A549 (cell line): ENCODE results near the gene QPCT. TPM values are rescaled to one million over a fixed set of nuclear protein-coding genes. Genes with fewer than 3 reads are reported as not detected.

Experiments used
- ATAC-seq, 2 experiments: fragments of 200-7000 bp in 1 of 2; fragments of >200 bp in 1 of 2; cut with Nextera tagmentation in 1 of 2; cut with Tn5 transposase in 1 of 2; 3 replicates each; pipeline versions ENCODE4 v1.8.0 to v1.9.1; 2018 to 2020; ENCODE audit warnings: mild to moderate bottlenecking in 1 of 2, moderate library complexity in 1 of 2
- CTCF ChIA-PET: fragments of 300-600 bp; sonication (Branson Sonifier 250); formaldehyde crosslinking; extraction: SDS; loops from one replicate; lab custom pipeline; 2021; ENCODE audit warnings: antibody characterized with exemption, inconsistent platforms; lab: Yijun Ruan, JAX
- POLR2A ChIA-PET: fragments of 350-600 bp; formaldehyde crosslinking; extraction: SDS; loops from one replicate; lab custom pipeline; 2021; ENCODE audit warnings: antibody characterized with exemption, inconsistent platforms; lab: Yijun Ruan, JAX
- DNase-seq, 2 experiments: peaks; one replicate each; pipeline versions ENCODE4 v3.0.0 to v3.0.0-alpha.2; 2011 to 2016; ENCODE audit warnings: low read depth in 1 of 2, low spot score in 1 of 2
- FAIRE-seq: peaks from 2 replicates; lab custom pipeline; 2011; peaks lifted over from hg19 to GRCh38; lab: Jason Lieb, UNC
- H3K27ac ChIP-seq, 2 experiments: fragments of >200 bp; sonication (Bioruptor Twin); formaldehyde crosslinking; 3 replicates each; pipeline ENCODE4 v1.5.1; 2016 to 2017
- H3K4me1 ChIP-seq: fragments of >200 bp; sonication (Bioruptor Twin); formaldehyde crosslinking; 3 replicates; pipeline ENCODE4 v1.6.1; 2016
- H3K4me2 ChIP-seq: fragments of >200 bp; sonication (Bioruptor Twin); formaldehyde crosslinking; 3 replicates; pipeline ENCODE4 v1.6.1; 2016
- H3K4me3 ChIP-seq: fragments of >200 bp; sonication (Bioruptor Twin); formaldehyde crosslinking; 3 replicates; pipeline ENCODE4 v1.5.1; 2016
- H3K9me3 ChIP-seq: fragments of >200 bp; sonication (Bioruptor Twin); formaldehyde crosslinking; 3 replicates; pipeline ENCODE4 v1.6.1; 2016
- CBX8 ChIP-seq: fragments of 200-600 bp; sonication (generic); IDR thresholded peaks from 2 replicates; pipeline ENCODE4 v1.6.1; 2016
- CHD4 ChIP-seq: fragments of 200-600 bp; sonication (generic); IDR thresholded peaks from 2 replicates; pipeline ENCODE4 v1.6.1; 2016; ENCODE audit warnings: antibody characterized with exemption, mild to moderate bottlenecking, borderline replicate concordance
- EHMT2 ChIP-seq: fragments of 200-600 bp; sonication (generic); IDR thresholded peaks from 2 replicates; pipeline ENCODE4 v1.6.1; 2016; ENCODE audit warnings: antibody characterized with exemption, low read depth, mild to moderate bottlenecking, moderate library complexity
- EP300 ChIP-seq, 2 experiments: fragments of >200 bp; sonication (Bioruptor Twin); formaldehyde crosslinking; IDR thresholded peaks; 2 replicates in 1 of 2; 3 replicates in 1 of 2; pipeline ENCODE4 v1.6.1; 2016 to 2017
- FOSB ChIP-seq: fragments of 250-450 bp; sonication (Bioruptor Pico); IDR thresholded peaks from 2 replicates; pipeline ENCODE4 v1.5.0; 2020; ENCODE audit warnings: mild to moderate bottlenecking, moderate library complexity
- FOSL2 ChIP-seq, 2 experiments: fragments of 450-650 bp in 1 of 2; fragments of >200 bp in 1 of 2; sonication (Bioruptor Twin) in 1 of 2; formaldehyde crosslinking; IDR thresholded peaks; 2 replicates each; pipeline versions ENCODE4 v1.5.0 to v1.6.1; 2016 to 2020; ENCODE audit warnings: mild to moderate bottlenecking in 1 of 2, moderate library complexity in 1 of 2
- GATA3 ChIP-seq: IDR thresholded peaks from 2 replicates; pipeline ENCODE4 v1.6.1; 2012; ENCODE audit warnings: borderline replicate concordance
- HMGXB4 ChIP-seq: fragments of 250-450 bp; sonication (Bioruptor Pico); IDR thresholded peaks from 2 replicates; pipeline ENCODE4 v1.5.0; 2021; ENCODE audit warnings: mild to moderate bottlenecking, moderate library complexity, borderline replicate concordance
- HOXA7 ChIP-seq: fragments of 250-450 bp; sonication (Bioruptor Pico); IDR thresholded peaks from 2 replicates; pipeline ENCODE4 v1.5.0; 2020; ENCODE audit warnings: mild to moderate bottlenecking, moderate library complexity
- JUN ChIP-seq, 2 experiments: fragments of >200 bp; sonication (Bioruptor Twin); formaldehyde crosslinking; IDR thresholded peaks; 2 replicates in 1 of 2; 3 replicates in 1 of 2; pipeline ENCODE4 v1.6.1; 2016 to 2017
- JUNB ChIP-seq: fragments of >200 bp; sonication (Bioruptor Twin); formaldehyde crosslinking; IDR thresholded peaks from 2 replicates; pipeline ENCODE4 v1.6.1; 2016
- KDM1A ChIP-seq: fragments of 200-600 bp; sonication (generic); IDR thresholded peaks from 2 replicates; pipeline ENCODE4 v1.6.1; 2016; ENCODE audit warnings: low read depth, mild to moderate bottlenecking
- KDM5A ChIP-seq: fragments of 200-600 bp; sonication (generic); IDR thresholded peaks from 2 replicates; pipeline ENCODE4 v1.6.1; 2016; ENCODE audit warnings: antibody characterized with exemption, mild to moderate bottlenecking
- MAFK ChIP-seq: fragments of 450-650 bp; IDR thresholded peaks from 2 replicates; pipeline ENCODE4 v1.6.1; 2014; ENCODE audit not compliant: partially characterized antibody
- MYC ChIP-seq: IDR thresholded peaks from 2 replicates; pipeline ENCODE4 v1.6.1; 2012; ENCODE audit warnings: mild to moderate bottlenecking, inconsistent platforms, low read length, improper control_type of control experiment, borderline replicate concordance
- PBX3 ChIP-seq: IDR thresholded peaks from 2 replicates; pipeline ENCODE4 v1.6.1; 2012
- PHF8 ChIP-seq: fragments of 200-600 bp; sonication (generic); IDR thresholded peaks from 2 replicates; pipeline ENCODE4 v1.6.1; 2016; ENCODE audit warnings: low read depth, mild to moderate bottlenecking, antibody characterized with exemption, moderate library complexity, borderline replicate concordance
- RAD21 ChIP-seq, 2 experiments: fragments of >200 bp in 1 of 2; sonication (Bioruptor Twin) in 1 of 2; formaldehyde crosslinking in 1 of 2; IDR thresholded peaks in 1 of 2; conservative IDR thresholded peaks in 1 of 2; 2 replicates in 1 of 2; 3 replicates in 1 of 2; pipeline ENCODE4 v1.6.1; 2012 to 2018; ENCODE audit warnings: inconsistent platforms in 1 of 2
- RARB ChIP-seq: fragments of 250-450 bp; sonication (Bioruptor Pico); IDR thresholded peaks from 2 replicates; pipeline ENCODE4 v1.8.0; 2021; ENCODE audit warnings: mild to moderate bottlenecking, moderate library complexity
- RNF2 ChIP-seq: fragments of 200-600 bp; sonication (generic); IDR thresholded peaks from 2 replicates; pipeline ENCODE4 v1.6.1; 2016; ENCODE audit warnings: low read depth, mild to moderate bottlenecking, antibody characterized with exemption, moderate library complexity, borderline replicate concordance
- SREBF2 ChIP-seq: fragments of 450-650 bp; IDR thresholded peaks from 2 replicates; pipeline ENCODE4 v1.6.1; 2014; ENCODE audit warnings: mild to moderate bottlenecking, moderate library complexity
- TFCP2L1 ChIP-seq: fragments of 250-450 bp; sonication (Bioruptor Pico); IDR thresholded peaks from 2 replicates; pipeline ENCODE4 v1.5.0; 2021; ENCODE audit warnings: mild to moderate bottlenecking
- ZNF302 ChIP-seq: fragments of 250-450 bp; sonication (Bioruptor Pico); IDR thresholded peaks from 2 replicates; pipeline ENCODE4 v1.9.0; 2021; ENCODE audit warnings: inconsistent platforms, mild to moderate bottlenecking, moderate library complexity
- WGBS: methylation state at CpG from one replicate; pipeline ENCODE4 v1.1.6; 2017; ENCODE audit errors: missing lambda C conversion rate; 5-methylcytosine and 5-hydroxymethylcytosine counted together
- polyA plus RNA-seq, 4 experiments: library from polyadenylated mRNA; depleted of rRNA in 3 of 4; stranded (reverse); fragments of >200 nt; fragmentation: RNase III in 1 of 4; extraction: RNeasy Plus Mini Kit Qiagen cat#74134 plus additional on column Dnase treatment in 1 of 4; gene quantifications; 2 replicates in 3 of 4; 3 replicates in 1 of 4; pipeline ENCODE4 v1.2.3, GENCODE V29; 2011 to 2017
- TF ChIP-seq, protein P1 (sequence below): fragments of 200-600 bp; sonication (generic); IDR thresholded peaks from 2 replicates; pipeline ENCODE4 v1.6.1; 2016; ENCODE audit warnings: antibody characterized with exemption, mild to moderate bottlenecking, moderate library complexity

The QPCT gene
- polyA plus RNA-seq, 2 of the 4 experiments (the other 2 are of a cell fraction): 20.0 to 42.7 TPM

DNA sequence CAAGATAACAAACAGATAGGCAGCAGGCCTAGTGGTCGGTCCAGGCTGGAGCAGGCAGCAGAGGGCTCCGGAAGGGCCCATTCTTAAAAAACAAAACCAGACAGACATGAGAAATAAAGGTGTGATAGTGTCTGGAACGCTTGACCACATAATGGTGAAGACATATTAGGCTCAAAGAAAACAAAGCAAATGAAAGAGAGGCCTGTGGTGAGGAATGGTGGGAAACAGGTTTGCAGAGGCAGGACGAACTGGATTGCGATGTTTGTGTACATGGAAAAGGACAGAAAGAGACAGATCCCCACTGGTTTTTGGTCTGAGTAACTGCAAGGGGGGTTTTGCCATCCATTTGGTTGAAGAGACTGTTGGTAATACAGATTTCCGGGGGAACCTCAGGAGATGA lies 19.9 kb downstream of the QPCT start:
- WGBS: 82% methylated on average over 6 of the region's 6 CpGs
- FAIRE-seq (peak; percentile 36), ATAC-seq (no peak), DNase-seq (no peak)
- POLR2A ChIA-PET: no interaction called here
- no peak for TF ChIP-seq EHMT2
- no peak for TF ChIP-seq RAD21 (conservative IDR thresholded peaks at IDR 0.05 in 1 of 2, IDR thresholded peaks at IDR 0.05 in 1 of 2)
- TF ChIP-seq CHD4: no peak
- TF ChIP-seq KDM1A: no peak
- TF ChIP-seq FOSL2 (IDR thresholded peaks at IDR 0.05): no peak
- TF ChIP-seq FOSL2 (CRISPR knock-in tag; IDR thresholded peaks at IDR 0.05): no peak
- TF ChIP-seq PBX3: no peak
- no peak for TF ChIP-seq SREBF2
- no peak for TF ChIP-seq JUN (IDR thresholded peaks at IDR 0.05)
- TF ChIP-seq CBX8: no peak
- TF ChIP-seq MYC: no peak
- TF ChIP-seq JUNB: no peak
- TF ChIP-seq MAFK: no peak
- CTCF ChIA-PET: interaction anchor here (0.7 to 1.6 kb wide), 3 partner anchors 11 to 513 kb away, joined by 3 to 6 read pairs (median 3); no protein-coding TSS in a partner anchor
- Histone ChIP-seq H3K27ac (no peak overlapping the region), H3K4me1 (no peaks in the 10 kb centered on the region), H3K4me3 (no peak overlapping the region), H3K4me2 (no peak overlapping the region), H3K9me3 (no peaks in the 10 kb centered on the region)

DNA sequence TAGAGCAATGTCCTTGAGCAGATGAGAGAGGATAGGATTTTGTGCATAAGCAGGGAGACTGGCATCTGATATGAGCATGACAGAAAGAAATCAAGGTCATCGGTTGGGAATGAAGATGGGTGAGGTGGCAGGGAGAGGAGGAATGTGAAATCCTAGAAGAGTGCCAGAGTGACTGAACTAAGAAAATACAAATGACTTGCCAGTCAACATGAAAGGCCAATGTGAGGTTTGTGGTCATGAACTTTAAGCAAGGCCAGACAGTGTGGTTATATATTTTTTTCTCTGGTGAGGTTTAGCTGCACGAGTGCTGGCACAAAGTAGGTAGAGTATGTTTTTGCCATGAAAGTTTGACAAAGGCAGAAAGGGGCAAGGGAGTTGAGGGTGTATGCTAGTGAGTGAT lies 21.2 kb downstream of the QPCT start:
- DNase-seq (no peak), FAIRE-seq (no peak), ATAC-seq (no peak)
- Histone ChIP-seq H3K4me3 (no peak overlapping the region), H3K4me2 (no peak overlapping the region), H3K27ac (no peak overlapping the region), H3K9me3 (no peaks in the 10 kb centered on the region), H3K4me1 (no peaks in the 10 kb centered on the region)
- ChIA-PET CTCF (interaction anchor here (1.0 kb wide), 1 partner anchor 40 kb away, joined by 3 read pairs; no protein-coding TSS in a partner anchor), POLR2A (no interaction called here)
- 65% methylated on average over 2 of the region's 2 CpGs for WGBS
- TF ChIP-seq JUNB: no peak
- no peak for TF ChIP-seq HMGXB4
- TF ChIP-seq MAFK: no peak
- TF ChIP-seq PBX3: no peak
- TF ChIP-seq RAD21 (conservative IDR thresholded peaks at IDR 0.05 in 1 of 2, IDR thresholded peaks at IDR 0.05 in 1 of 2): no peak
- TF ChIP-seq GATA3: no peak
- TF ChIP-seq HOXA7 (CRISPR knock-in tag): no peak
- no peak for TF ChIP-seq EP300 (IDR thresholded peaks at IDR 0.05)
- no peak for TF ChIP-seq RARB (CRISPR knock-in tag)
- TF ChIP-seq RNF2: no peak
- TF ChIP-seq SREBF2: no peak
- no peak for TF ChIP-seq KDM5A
- TF ChIP-seq ZNF302 (CRISPR knock-in tag): no peak
- no peak for TF ChIP-seq PHF8
- TF ChIP-seq FOSB (CRISPR knock-in tag): no peak
- TF ChIP-seq, protein P1, sequence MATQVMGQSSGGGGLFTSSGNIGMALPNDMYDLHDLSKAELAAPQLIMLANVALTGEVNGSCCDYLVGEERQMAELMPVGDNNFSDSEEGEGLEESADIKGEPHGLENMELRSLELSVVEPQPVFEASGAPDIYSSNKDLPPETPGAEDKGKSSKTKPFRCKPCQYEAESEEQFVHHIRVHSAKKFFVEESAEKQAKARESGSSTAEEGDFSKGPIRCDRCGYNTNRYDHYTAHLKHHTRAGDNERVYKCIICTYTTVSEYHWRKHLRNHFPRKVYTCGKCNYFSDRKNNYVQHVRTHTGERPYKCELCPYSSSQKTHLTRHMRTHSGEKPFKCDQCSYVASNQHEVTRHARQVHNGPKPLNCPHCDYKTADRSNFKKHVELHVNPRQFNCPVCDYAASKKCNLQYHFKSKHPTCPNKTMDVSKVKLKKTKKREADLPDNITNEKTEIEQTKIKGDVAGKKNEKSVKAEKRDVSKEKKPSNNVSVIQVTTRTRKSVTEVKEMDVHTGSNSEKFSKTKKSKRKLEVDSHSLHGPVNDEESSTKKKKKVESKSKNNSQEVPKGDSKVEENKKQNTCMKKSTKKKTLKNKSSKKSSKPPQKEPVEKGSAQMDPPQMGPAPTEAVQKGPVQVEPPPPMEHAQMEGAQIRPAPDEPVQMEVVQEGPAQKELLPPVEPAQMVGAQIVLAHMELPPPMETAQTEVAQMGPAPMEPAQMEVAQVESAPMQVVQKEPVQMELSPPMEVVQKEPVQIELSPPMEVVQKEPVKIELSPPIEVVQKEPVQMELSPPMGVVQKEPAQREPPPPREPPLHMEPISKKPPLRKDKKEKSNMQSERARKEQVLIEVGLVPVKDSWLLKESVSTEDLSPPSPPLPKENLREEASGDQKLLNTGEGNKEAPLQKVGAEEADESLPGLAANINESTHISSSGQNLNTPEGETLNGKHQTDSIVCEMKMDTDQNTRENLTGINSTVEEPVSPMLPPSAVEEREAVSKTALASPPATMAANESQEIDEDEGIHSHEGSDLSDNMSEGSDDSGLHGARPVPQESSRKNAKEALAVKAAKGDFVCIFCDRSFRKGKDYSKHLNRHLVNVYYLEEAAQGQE: no peak
- no peak for TF ChIP-seq TFCP2L1 (CRISPR knock-in tag)
